Lower leg skin (tissue), 3 donors: ENCODE data around the gene STARD9.

Experiments used
- CTCF ChIP-seq, 3 donors: fragments of 450-650 bp; IDR thresholded peaks; one replicate each; pipeline ENCODE4 v1.5.1; 2016; ENCODE audit warnings: antibody characterized with exemption in 3 of 3, mild to moderate bottlenecking in 3 of 3, moderate library complexity in 2 of 3
- POLR2A ChIP-seq, 2 donors: fragments of 450-650 bp; IDR thresholded peaks; one replicate each; pipeline ENCODE4 v1.6.1; 2016 to 2017; ENCODE audit warnings: antibody characterized with exemption in 2 of 2, mild to moderate bottlenecking in 1 of 2, moderate library complexity in 1 of 2

DNA sequence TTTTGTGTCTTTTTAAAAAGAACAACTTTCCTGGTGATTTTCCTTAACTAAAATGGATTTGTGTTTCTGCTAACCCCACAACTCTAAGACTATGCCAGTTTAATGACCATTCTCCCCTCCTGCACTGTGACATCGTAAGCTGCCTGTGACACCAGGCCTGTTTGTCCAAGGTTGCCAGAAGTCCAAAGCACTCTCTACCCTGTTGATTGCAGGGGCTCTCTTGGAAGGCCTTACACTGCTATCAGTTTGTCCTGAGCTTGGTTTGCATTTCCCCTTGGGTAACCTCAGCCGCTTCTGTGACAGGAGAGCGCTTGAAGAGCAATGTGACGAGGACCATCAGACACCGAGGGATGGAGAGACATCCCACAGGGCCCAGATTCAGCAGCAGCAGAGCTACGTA lies 105.7 kb downstream of the STARD9 start:
- TF ChIP-seq CTCF (IDR thresholded peaks at IDR 0.05), result no peak
- no peak for TF ChIP-seq POLR2A (IDR thresholded peaks at IDR 0.05)
